GM18498 (cell line): Measurements from ENCODE around the gene WNT7A.
"Not testable (repeated sequence)": the region's sequence is repeated elsewhere in the genome, so short reads cannot be mapped to it uniquely, and the experiment has no call there.

Experiments used
- ATAC-seq: cut with Tn5 transposase; IDR thresholded peaks from one replicate; pipeline ENCODE4 v1.9.1; 2021; ENCODE audit warnings: mild to moderate bottlenecking, moderate library complexity; ENCODE audit not compliant: unreplicated experiment

WNT7A gene

DNA sequence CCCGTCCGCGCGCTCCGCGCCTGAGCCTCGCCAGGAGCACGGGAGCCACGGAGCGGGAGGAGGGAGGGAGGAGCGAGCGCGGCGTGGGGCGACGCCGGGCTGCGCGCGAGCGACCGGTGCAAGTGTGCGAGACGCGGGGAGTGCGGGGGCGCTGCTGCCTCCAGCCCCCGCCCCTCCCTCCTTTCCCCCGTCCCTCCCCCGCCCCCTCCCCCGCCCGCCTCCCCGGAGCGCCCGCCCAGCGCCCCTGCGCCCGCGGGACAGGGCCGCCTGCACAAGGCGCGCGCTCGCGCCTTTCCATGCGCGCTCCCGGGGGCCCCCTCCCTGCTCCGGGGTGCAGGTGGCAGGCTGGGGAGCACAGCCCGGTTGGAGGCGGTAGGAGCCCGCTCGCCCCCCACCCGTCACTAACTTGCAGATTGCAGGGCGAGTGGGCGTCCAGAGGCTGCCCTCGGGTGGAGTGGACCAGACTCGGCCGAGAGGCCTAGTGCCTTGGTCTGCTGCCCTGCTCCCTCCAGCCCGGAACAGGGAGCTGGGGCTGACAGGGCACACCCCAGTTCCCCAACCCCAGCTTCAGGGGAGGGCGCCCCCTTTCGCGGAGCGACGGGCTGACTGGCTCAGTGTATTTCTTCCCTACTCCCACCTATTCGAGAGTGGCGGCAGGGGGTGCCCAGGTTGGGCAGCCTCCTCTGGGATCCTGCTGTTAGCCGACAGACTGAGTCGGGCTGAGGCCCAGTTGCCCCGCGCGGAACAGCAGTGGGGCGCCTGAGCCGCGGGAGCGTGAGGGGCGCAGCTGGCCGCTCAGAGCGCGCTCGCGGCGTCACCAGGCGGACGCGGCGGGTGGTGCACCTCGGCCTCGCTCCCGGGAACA, at the start of gene WNT7A:
WNT7A (minus strand) TSS at position 126 of the 865 bp plus-strand sequence. CDS start 255 bp downstream, outside the sequence.
- ATAC-seq, result no peak

DNA sequence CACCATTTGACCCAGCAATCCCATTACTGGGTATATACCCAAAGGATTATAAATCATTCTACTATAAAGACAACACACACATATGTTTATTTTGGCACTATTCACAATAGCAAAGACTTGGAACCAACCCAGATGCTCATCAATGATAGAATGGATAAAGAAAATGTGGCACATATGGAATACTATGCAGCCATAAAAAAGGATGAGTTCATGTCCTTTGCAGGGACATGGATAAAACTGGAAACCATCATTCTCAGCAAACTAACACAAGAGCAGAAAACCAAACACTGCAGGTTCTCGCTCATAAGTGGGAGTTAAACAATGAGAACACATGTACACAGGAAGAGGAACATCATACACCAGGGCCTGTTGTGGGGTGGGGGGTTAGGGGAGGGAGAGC, 48.9 kb upstream of the WNT7A start:
- not testable (repeated sequence) for ATAC-seq

DNA sequence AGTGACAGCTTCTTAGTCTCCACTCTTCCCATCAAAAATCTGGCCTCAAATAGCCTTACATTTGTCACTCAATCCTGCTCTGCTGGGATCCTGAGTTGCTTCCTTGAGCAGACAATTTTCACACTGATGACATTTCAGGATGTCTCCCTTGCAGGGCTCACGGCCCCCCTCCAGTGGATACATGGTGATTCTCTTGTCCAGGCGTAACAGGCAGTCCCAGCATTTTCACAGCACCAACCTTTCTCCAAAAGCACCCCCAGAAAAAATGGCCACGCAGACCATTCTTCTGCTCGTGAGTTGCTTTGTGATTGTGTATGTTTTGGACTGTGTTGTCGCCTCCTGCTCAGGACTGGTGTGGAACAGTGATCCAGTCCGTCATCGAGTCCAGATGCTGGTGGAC, 47.4 kb upstream of the WNT7A start:
- ATAC-seq, result no peak

DNA sequence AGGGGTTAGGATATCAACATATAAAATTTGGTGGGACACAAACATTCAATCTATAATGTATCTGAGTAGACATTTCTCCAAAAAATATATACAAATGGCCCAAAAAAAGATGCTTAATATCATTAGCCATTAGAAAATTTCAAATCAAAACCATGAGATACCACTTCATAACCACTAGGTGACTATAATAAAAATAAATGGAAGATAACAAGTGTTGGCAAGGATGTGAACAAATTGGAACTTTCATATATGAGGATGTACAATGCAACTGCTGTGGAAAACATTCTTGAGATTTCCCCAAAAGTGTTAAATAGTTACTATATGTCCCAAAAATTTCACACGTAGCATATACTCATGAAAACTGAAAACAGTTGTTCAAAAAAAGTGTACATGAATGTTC, 36.5 kb upstream of the WNT7A start:
- ATAC-seq, result no peak

DNA sequence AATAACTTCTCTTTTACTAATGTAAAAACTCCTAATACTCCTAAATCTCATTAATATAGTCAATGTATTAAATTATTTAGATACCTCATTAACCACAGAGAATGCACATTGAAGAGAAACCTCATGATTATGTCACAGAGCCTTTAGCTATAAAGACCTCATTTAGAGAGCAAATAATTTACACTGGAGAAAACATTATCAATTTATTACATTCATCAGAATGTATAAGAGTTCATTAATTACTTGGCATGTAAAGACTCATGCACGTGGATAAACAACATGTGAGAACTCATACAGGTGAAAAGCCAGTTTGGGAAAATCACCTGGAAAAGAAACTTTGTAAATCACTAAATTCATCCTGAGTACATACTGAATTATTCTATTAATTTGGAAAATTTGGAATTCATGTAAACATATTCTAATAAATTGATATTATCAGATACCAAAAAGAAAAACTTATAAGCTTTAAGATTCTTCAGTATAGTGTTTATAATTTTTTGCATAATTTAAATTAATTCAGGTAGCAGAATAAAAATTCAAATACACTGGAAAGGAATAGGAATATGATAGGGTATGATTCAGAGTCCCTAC, 22.9 kb upstream of the WNT7A start:
- ATAC-seq, result no peak

DNA sequence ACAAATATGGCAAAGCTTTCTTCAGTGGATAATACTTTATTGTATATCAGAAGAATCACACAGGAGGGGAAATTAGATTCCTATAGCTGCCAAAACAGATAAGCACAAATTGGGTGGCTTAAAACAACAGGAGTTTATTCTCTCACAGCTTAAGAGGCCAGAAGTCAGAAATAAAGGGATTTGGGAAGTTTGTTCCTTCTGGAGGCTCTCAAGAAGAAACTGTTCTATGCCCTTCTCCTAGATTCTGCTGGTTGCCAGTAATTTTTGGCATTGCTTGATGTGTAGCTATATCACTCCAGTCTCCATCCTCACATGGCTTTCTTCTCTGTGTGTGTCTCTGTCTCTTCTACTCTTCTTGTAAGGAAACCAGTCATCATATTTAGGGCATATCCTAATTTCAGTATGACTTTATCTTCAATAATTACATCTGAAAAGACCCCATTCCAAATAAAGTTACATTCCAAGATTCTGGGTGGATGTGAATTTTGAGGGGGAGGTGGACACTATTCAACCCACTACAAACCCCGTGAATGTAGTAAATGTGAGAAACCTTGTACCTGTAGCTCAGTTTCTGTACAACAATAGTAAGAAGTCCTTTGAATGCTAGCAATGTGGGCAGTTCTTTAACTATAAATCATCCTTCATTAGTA, 22.2 kb upstream of the WNT7A start:
- ATAC-seq, result no peak

DNA sequence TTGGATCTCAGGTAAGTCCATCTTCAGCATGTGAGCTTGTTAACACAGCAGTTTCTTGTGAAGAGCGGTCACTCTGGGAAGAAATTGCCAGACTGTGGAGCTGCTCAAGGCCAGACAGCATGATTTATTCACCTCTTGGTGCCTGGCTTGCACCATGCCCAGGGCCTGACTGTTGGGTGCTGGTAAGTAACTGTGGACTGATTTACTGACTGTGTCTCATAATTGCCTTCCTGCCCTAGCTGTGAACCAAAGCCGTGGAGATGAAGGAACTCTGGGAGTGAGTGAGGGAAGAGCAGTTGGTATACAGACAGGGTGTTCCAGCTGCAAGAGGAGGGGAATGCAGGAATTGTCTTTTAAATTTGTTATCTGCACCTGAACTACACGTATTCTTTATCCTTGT, 18.5 kb upstream of the WNT7A start:
- no peak for ATAC-seq

DNA sequence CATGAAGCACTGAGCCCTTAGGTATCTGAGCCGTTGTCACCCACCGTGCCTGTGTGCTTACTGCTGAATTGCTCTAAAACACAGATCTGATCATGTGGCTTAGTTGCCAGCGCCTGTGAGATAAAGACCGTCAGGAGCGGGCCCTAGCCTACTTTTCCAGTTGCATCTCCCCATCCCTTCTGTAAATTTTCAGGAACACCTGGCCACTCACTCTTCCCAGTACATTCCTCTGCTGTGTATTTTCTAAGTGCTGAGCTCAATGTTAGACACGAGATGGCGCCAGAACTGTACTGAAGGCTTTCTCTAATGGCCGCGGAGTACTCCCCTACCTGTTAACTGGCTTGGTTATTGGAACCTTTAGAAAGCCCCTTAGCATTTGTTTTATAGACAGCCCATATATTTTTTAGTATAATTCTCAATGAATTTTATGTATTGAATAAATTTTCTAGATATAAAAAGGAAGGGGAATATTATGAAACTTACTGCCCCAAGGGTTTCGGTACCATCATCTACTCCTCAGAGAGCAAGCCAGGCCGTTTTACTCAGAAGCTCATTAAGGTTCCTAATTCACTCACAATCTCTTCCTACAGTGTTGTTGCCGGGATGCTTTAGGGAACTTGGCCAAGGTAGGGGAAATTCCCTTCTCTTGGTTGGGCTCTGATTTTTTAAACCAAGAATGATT, 16.7 kb upstream of the WNT7A start:
- no peak for ATAC-seq

DNA sequence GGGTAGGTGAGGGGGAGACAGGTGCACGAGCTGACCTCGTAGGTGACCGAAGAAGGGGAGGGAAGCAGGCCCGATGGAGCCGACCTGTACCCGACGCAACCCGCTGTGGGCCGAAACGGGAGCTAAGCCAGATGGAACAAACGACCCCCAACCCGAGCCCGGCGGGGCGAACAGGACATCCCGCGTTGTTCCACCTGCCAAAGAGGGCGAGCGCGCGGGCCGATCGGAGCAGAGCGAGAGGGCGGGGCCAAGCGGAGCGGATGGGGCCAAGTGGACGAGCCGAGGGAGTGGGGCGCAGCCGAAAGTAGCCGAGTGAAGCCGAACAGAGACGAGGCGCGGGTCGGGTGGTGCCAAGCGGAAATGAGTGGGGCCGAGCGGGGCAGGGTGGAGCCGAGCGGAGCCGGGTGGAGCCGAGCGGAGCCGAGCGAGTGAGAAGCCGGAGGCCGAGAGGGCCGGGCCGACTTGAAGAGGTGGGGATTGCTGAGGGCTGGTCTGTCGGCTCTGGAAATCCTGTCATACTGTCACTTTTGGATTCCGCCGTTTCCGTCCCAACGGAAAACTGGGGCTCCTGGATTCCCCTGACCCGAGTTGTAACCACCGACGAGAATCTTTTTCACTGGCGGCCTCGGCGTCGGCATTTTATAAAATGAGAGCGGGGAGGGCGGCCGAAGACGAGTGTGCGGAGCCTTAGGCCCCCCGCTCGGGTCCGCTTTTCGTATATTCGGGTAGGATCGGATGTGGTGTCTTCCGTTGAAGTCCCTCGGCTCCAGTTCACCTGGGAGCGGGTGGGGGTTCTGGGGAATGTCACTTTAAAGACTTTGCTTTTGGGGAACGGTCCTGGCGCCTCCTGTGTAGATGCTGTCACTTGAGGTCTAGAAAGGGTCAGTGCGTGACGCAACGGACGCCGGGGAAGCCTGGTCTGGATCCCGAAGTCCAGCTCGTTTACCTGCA, 15.6 kb upstream of the WNT7A start:
- ATAC-seq, result peak; percentile 99

DNA sequence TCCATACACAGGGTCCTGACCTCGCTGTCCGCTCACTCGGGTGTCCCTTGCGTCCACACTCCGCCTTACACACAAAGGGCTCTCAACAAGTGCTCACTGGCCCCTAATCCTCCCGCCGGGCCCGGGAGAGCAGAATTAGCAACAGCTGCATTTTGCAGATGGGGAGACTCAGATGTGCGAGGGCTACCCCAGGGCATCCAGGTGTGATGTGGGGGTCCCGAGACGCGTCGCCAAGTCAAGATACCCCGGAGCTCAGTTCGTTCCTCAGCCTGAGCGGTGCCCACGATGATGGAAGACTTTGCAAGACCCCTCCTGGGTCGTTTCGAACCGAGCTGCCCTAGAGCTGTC, 14.9 kb upstream of the WNT7A start:
- no peak for ATAC-seq

DNA sequence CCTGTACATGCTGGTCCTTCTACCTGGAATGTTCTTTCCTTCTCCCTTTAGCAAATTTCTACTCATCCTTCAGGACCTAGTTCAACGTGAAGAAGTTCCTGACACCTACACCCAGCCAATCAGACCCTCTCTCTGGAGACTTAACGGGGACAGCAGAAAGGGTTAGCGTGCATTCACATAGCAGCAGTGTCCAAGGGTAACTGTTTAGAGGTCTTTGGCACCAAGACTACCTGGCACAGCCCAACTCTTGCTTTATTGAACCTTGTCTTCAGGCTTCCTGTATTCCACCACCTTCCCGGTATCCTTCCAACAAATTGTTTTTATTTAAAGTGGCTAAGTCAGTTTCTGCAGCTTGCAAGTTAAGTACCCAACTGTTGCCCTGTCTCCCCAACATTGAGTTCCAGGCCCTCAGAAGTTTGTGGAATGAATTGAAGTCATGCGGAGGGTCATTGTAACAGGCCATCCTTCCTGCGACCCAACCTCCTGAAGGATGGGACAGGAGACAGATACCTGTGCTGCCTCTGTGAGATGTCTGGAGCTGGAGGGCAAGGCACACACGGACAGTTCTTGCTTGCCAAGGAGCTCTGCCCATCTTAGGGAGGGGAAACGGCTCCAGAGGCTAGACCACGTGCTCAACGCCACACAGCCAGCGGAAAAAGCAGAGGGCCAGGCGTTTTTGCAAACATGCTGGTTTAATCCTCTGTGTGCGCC, 14.4 kb upstream of the WNT7A start:
- no peak for ATAC-seq

DNA sequence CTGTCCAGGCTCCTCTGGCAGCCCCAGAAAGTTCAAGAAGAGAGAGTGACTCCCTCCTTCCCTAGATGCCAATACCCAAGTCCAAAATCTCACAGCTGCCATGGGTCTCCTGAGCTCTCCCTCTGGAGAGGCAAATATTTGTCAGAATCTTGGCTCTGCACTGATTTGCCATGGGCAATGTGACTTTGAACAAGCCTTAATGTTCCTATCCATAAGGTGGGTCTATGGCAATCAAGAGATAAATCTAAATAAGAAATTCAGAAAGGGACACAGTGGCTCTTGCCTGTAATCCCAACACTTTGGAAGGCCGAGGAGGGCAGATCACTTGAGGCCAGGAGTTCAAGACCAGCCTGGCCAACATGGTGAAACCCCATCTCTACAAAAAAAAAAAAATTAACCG, 12.4 kb upstream of the WNT7A start:
- no peak for ATAC-seq

DNA sequence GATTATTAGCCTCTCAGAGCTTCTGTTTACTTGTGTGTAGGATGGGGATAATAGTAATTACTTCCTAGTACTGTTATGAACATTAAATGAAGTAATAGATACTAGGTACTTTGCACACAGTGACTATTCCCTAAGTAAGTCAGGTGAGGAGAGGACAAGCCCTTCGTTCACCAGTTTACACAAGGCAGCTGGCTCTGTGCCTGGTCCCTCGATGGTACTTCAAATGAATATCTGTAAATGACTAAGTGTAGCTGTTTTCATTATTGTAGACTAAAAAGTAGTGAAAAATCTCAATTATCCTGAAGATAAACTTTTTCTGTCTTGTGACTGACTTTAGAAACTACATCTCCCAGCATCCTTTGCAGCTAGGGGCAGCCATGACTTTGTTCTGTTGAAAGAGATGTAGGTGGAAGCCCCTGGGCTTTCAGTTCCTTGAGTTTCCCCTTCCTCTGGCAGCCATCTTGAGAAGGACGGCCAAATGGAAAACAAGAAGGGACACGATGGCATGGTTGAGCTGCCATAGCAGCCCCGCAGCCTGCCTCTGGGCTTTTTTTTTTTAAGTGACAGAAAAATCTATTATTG, 11.7 kb upstream of the WNT7A start:
- no peak for ATAC-seq

DNA sequence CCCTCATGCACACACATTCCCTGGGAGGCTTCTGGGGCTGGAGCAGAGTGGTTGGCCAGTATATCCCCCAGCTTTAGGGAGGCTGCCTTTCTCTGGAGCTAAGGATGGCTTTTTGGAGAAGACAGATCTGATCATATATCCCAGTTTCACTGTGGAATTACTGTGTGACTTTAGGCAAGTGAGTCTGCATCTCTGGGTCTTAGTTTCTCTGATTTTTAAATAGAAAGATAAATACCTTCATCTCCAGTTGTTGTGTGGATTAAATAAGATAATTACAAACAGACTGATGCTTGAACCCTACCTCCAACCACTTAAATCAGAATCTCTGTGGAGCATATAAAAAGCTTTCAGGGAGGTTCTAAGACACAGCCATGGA, 11.1 kb upstream of the WNT7A start:
- ATAC-seq, result no peak

DNA sequence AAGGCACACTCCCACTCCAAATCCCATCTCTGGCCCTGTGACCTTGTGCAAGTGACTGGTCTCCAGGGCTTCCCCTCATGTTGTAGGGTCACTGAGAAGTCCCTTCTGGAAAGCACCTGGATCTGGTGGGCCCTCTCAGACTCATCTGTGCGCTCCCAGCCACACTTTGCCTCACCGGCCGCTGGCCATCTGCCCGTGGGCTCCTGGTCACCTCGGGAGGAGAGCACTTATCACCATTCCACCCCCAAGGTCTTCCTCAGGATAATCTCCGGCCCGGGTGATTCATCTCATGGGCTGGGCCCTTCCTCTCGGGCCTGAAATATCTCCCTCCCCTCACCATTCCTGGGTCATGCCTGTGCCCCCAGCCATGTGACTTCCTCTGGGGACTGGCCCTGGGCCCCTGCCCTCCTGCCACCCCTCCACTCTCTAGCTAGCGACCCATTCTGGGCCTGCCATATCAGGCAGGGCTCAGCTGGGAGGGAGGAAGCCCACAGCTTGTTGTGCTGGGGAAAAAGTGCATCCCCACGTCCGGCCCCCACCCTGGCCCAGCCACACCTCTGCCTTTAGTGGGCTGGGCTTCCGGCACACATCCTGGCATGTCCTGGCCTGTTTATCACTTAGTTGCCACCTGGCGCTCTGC, 10.6 kb upstream of the WNT7A start:
- ATAC-seq, result no peak

DNA sequence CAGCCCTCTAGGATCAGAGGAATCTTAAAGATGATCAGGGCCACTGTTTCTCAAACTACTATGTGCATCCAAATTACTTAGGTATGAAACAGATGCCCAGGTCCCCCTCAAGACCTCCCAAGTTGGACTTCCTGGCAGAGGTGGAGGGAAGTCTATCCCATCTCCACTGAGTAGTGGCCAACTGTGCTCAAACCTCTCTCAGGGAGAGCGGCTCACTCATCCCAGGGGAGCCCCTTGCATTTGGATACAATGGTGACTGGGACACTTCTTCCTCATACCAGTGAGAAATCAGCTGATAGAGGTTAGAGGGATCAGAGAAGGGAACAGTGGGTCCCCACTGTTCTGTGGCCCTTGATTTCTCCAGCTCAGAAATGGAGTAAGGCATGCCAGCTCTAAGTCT, 8.7 kb upstream of the WNT7A start:
- no peak for ATAC-seq

DNA sequence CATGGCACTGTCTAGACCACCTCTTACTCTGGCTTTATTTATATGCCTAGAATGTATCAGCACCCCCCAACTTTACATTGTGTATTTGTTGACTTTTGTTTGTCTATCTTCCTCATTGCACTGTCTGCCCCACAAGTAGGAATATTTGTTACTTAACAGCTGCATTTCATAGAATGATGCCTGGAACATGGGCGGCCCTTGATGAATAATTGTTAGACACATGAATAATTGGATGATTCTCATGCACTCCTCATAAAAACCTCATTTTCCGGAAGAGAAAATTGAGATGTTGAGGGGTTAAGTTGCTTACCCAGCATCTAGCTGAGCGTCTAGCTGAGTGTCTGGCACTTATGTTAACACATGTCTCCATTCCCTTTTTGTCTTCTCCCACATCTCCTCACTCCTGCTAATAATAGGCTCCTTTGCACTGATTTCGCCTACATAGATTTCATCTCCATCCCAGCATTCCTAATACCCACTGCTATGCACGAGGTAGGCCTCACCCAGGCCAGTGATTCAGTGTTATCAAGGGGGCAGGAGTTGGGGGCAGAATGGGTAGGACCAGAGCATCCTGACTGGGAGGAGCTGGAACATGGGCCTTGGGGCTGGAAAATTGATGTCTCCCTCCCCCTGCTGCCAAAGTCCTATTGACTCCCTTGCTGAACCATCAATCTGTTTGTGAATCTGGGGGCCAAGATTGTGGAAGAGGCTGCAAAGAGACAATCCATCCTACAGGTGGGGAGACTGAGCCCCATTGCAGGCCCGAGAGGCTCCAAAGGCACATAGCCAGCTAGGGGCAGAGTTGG, 7.8 kb upstream of the WNT7A start:
- ATAC-seq, result no peak

DNA sequence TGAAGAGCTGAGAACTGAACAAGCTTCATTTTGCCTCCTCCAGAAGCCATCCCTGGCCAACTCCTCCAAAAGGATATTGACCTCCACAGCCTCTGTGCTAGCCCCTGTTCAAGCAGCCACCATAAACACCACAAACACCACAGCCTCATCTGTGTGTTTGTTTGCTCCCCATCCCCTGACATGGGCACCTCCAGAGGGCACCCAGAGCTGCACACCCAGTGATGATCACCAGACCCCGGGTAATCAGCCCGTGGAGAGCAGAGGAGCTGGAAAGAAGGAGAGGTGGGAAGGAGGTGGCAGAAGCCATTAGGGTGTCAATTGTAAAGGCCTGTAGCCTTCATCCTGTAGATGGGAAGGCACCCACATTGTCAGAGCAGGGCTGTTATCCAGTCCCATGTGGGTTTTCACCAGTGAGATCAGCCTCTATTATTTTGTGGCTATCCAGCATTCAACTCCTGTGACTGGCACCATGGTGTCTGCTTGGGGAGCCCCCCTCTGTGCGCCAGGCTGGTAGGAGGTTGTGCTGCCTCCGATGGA, 6.8 kb upstream of the WNT7A start:
- ATAC-seq, result no peak
